SK-N-MC (cell line): ENCODE data around the gene PRKD3.

Experiments
- EZH2 ChIP-seq: fragments of 200-600 bp; sonication (generic); IDR thresholded peaks from one replicate; pipeline ENCODE4 v1.6.1; 2017; ENCODE audit warnings: antibody characterized with exemption
- POLR2AphosphoS5 ChIP-seq: IDR thresholded peaks from 2 replicates; pipeline ENCODE4 v1.6.1; 2012; ENCODE audit warnings: mild to moderate bottlenecking, low read depth, low read length, borderline replicate concordance

DNA sequence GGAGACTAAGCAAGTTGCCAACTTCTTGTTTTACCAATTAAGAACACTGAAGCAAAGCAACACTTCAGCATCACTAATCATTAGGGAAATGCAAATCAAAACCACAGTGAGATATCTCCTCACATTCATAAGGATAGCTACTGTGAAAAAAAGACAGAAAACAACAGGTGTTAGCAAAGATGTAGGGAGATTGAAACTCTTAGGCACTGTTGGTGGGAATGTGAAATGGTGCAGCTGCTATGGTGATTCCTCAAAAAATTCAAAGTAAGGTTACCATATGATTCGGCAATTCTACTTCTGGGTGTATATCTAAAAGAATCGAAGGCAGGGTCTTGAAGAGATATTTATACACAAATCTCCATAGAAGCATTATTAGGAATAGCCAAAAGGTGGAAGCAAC lies 8.6 kb upstream of the PRKD3 start:
- TF ChIP-seq POLR2AphosphoS5 (no peak), EZH2 (no peak)
